Measurements from ENCODE around the gene HTR6.
"Not testable (repeated sequence)": the region's sequence is repeated elsewhere in the genome, so short reads cannot be mapped to it uniquely, and the experiment has no call there.

Gene HTR6

DNA sequence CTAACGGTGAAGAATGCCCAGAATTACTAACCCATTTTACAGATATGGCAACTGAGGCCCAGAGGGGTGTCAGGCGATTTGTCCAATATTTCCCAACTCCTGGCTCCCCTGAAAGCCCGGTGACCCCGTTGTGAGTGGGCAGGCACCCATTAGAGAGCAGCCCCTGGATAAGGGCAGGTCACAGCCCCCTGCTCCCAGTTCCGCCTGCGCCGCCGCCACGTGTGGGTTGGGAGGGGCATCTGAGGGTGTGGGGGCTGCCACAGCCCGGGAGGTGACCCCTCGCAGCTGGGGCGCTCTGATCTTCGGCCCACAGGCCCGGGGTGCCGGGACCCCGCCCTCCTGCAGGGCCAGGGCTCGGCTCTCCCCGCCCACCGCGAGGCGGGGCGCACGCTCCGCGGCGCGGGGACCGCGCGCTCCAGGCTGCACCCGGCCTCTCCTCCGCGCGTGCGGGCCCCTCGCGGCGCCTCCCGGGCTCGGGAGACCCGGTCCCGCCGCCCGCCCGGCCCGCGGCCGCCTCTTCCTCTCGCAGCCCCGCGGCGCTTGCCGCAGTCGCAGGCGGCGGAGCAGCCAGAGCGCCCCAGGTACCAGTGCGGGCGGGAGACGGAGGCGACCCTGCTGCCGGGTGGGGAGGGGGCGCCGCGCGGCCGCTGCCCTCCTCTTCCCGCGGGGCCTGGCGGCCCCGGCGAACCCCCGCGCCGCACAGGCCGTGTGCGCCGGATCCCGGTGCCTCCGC lies at the start of gene HTR6:
Gene HTR6, plus strand, starts transcription at position 423 of the 733 bp plus-strand sequence. CDS start 879 bp downstream, outside the sequence.
- no peak for DNase-seq (ENCODE audit: low read depth)

DNA sequence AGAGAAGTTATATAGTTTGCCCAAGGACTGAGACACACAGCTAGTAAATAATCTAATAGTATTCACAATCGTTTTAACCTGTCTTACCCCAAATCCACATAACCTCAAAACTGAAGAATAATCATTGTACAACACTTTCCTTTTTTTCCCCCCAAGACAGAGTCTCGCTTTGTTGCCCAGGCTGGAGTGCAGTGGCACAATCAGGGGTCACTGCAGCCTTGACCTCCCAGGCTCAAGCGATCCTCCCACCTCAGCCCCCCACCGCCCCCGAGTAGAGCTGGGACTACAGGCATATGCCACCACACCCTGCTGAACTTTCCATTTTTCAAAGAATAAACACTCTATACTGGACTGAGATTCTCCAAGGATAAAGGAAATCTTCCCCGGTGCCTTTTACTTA lies 49.2 kb upstream of the HTR6 start:
- no peak for DNase-seq (ENCODE audit: low read depth)

DNA sequence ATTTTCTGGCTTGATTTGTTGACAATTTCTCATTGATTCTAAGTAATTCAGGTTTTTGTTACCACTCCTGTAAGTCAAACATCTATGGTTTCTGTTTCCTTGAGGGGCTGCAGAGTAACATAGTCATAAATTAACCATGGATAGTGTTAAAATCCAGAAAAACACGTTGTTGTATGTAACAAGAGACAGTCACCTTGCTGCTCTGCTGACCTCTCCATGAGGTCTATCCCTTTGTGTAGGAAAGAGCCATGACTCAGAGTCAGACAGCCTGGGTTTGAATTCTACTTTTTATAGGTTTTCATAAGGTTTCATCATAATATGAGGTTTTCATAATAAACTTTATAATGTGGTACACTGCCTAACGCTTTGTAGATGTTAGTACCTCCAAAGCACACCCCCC lies 48.2 kb upstream of the HTR6 start:
- DNase-seq (ENCODE audit: low read depth) = no peak

DNA sequence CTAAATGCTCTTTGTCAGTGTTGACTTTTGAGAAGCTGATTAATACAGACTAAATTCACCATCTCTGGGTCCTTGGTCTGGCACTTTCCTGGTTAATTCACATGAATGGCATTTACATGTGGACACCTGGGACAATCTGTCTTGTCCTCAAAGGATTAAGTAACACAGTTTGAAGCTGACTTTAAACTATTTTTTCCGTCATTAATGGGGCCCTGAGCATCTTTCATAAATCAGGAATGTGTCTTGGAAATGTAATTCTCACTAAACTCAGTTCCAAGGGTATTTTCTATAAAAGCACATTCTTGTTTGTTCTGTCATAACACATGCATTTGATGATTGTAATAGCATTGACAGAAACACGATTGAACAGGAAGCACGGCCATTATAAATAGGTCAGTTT lies 47.3 kb upstream of the HTR6 start:
- DNase-seq (ENCODE audit: low read depth) = no peak

DNA sequence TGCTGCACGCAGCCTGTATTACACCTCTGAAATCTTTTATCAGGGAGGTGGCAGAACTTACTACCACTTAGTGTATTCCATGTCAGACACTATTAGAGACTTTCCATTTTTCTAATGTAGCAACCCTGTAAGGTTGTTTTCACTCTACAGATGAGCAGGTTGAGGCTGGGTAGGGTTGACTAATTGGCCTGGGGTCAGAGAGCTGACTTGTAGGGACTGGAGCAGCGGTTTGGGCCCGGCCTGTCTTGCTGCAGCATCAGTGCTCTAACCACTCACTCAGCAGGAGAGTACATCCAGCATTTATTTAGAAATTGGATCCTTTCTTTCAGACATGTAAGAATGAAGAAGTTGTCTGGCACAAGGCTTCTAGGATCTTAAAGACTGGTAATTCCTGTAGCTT lies 46.2 kb upstream of the HTR6 start:
- DNase-seq (ENCODE audit: low read depth) = no peak

DNA sequence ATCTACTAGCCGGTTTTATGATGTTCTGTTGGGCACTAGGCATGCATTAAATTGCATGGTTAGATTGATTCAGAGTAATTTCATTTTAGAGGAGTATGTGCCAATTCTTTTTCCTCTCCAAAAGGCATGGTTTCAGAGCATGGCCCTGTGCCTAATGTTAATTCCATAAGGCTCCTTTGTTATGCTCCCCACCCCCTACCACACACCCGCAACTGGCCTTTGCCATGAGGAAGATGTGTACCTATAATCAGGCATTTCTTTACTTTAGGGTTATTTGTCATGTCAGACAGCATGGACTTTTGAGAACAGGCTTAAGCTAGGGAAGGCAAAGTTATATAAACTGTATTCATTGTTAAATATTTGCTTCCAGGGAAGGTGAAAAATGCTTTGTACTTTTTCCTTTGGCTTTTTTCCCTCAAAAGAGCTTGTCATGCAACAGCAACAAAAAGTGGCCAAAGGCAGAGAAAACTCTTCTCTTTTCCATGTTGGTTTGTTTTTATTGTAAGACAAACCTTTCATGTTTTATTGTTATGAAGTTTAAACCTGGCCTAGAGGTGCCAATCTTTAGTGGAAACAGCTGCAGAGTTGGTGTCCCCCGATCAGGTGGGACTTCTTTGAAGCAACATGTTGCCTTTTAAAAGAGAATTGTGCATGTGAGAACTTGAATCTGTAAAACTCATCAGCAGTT lies 44.8 kb upstream of the HTR6 start:
- no peak for DNase-seq (ENCODE audit: low read depth)

DNA sequence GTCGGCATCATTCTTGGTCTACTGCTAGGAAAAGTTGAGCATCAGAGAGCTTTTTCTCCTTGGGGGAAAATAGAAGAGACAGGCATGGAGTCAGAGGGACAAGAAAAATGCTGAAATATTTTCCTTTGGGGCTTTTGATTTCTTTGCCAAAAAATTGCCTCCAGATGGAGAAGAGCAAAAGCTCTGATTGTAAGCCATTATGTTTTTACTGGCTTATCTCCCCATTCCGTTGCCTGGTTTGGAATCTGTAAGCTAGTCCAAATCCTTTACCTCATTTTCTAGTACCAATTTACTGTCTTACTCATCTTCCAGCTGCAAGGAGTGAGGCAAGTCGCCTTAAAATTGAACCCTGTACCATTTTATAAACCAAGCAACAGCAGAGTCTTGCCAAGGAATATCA lies 43.9 kb upstream of the HTR6 start:
- no peak for DNase-seq (ENCODE audit: low read depth)

DNA sequence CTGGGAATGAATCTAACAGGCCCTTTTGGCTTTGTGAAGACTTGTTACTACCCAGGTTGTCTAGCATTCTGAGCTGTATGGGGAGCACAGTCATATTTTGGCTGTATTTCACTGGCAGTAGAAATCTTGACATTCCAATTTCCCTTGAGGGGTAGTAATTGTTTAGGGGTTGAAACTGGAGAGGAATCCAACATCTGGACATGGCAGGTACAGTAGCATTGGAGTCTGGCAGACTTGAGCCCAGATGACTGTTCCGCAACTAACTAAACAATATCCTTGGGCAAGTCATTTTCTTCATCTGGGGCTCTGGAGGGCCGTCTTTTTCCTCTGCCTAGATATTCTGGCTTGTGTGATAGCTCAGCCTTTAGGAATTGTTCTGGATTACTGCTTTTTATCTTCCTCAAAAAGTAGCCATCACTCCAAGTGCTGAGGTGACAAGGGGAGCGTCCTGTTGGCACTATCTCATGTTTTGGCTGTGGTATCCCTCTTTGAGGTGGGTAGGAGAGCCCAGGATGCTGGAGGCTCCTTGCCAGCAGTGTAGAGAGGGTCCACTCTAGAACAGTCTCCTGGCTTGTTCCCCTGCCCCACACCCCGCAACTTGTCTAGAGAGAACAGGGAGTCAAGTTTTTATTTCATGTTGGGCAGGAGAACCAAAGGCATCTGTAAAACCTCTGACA lies 43.3 kb upstream of the HTR6 start:
- no peak for DNase-seq (ENCODE audit: low read depth)

DNA sequence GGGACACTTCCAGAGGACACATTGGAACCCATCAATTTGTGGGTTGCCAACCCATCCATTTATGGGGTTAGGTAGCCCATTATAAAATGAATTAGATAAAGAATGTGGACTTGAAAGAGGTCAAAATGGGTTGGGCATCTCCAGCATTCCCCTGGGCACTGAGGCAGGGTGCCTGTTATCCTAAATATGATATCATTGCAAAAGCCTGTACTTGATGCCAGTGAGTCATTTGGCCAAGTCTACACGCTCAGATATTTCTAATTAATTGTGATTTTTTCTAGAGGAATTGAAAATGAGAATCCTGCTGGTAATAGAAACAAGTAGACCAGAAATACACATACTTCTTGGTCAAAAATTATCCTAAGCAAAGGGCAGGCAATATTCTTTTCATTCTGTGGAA lies 42.5 kb upstream of the HTR6 start:
- DNase-seq (ENCODE audit: low read depth) = no peak

DNA sequence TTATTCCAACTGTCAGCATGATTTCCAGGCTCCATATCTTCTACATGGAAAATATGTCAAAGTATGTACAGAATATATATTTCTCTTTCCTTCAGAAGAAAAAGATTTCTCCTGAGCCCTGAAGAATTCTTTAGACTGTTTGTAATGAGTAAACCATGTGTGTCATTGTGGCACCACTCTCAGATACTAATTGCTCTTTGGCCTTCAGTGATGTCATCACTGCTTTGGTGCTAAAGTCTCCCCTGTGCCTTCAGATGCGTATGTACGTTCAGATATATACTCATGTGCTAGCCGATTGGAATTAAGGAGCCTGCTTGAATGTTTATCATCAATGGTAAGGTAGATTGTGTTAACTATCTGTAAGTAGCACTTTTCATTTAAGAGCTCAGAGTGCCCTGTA lies 41.2 kb upstream of the HTR6 start:
- DNase-seq (ENCODE audit: low read depth) = no peak

DNA sequence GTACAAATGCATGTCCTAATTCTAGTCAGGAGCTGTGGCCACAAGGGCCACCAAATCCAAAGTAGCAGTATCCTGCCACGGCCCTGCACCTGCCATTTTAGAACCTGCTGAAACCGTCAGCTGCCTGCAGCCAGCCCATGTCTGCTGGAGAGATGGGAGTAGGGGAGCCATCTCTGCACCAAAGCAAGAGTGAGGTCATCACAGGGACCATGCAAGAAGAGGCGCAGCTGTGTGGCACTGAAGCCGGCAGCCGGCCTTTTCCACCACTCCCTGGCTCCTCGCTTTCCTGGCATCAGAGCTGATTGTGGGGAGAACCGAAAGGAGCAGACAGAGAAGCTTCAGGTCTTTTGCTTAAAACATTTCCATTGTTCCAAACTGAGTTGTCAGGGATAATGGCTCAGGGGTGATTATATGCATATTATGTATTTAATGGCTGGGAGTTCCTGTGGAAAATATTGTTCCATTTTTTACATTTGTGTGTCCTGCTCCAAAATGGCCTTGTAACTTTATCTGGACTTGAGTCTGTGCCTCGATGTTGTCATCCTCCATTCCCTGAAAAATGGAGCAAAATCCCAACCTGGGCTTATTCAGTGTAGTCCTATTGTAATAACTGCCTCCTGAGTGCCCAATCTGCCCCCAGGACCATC lies 39.3 kb upstream of the HTR6 start:
- no peak for DNase-seq (ENCODE audit: low read depth)

DNA sequence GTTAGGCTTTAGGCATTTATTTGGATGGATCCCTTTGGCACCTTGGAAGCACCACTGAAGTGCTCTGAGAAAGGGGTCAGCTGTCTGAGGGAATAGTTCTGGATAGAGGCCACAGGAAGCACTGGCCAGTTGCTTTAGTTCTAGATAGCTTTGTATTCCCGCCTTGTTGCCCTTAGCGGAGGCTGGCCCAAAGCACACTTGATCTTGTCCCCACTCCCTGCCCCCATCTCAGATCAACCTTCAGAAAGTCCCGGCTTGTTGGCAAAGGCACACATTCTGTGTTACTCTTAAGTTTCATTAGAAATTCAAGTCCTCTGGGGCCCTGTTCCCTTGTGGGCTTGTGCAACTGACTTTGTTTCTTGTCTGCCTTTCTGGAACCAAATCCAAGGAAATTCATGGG lies 35.8 kb upstream of the HTR6 start:
- no peak for DNase-seq (ENCODE audit: low read depth)

DNA sequence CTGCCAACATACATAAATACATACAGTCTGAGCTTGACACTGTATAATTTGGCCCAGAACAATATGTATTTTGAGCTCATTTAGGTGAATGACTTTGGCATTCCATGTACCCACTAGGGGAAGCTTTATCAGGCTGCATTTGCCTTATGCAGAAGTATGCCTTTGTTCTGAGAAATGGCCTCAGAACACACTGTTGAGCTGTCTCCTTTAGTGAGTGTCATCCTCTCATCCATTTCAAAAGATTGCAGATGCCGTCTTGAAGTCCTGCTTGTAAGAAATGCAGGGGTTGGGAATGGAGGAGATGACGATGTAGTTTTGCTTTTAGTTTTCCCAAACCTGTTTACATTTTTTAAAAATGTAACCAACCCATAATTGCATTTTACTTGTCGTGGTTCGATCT lies 35.3 kb upstream of the HTR6 start:
- DNase-seq (ENCODE audit: low read depth) = no peak

DNA sequence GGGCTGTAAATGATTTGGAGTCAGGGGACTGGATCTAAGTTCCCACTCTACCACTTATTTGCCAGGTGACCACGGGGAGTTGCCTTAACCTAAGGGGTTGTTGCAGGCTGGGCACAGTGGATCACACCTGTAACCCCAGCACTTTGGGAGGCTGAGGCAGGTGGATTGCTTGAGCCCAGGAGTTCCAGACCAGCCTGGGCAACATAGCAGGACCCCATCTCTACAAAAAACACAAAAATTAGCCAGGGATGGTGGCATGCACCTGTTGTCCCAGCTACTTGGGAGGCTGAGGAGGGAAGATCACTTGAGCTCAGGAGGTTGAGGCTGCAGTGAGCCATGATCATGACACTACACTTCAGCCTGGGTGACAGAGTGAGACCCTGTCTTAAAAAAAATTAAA lies 34.5 kb upstream of the HTR6 start:
- not testable (repeated sequence) for DNase-seq (ENCODE audit: low read depth)

DNA sequence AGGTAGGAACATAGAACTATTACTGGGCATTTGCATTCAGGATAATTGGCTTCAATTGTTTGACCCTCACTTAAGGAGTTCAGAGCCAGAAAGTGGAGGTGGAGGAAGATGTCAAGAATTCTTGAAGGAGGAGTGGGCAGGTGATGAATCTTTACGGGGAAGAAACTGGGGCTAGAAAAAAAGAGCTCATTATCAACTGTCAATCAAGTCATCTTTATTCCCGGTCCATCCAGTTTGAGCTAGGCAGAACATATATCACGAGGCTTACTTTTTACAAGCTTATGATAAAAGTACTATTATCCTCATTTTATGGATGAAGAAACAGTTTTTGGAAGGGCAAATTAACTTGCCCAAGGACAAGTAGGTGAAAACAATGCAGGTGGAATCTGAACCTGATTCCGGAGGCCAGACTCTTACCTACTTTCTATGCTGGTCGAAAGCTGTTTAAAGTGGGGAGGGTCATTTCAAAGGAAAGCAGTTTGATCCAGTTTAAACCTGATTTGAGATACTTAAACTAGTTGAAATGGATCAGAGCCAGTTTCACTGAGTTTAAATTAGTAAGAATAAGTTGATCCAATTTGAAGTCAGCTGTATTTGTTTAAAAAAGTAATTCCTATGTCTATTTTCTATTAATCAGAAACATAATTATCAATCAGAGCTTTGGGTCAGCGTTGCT lies 33.8 kb upstream of the HTR6 start:
- no peak for DNase-seq (ENCODE audit: low read depth)

DNA sequence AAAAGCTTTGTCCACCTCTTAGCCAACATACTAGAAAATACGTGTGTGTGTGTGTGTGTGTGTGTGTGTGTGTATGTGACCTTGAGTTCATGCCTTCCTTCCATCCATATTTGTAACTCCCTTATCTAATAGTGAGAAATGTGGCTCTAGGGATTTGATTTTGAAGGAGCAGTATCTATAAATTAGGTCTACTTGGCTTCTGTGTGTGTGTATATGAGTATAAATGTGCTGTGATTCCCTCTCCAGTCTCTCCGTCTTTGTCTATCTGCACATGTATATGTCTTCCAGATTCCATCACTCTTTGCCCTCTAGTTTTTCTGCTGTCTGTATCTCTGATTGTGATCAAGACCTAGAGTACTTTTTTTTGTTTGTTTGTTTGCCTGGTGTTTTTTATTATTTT lies 32.5 kb upstream of the HTR6 start:
- DNase-seq (ENCODE audit: low read depth) = no peak

DNA sequence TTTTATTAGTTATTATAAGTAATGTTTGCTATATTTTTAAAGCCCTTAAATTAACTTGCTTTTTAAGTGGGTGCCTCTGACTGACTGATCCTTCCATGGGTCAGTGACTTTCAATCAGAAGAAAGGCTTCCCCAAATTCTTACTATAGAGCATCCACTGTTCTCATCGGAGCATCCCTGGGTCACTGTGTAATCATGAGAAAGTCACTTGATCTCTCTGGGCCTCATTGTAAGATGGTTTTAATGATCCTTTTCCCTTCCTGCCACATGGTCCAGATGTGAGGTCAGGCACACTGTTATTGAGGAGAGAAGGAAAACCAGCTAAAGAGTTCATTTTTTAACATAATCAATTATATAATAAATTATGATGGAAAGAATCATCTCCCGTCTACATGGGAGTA lies 31.6 kb upstream of the HTR6 start:
- no peak for DNase-seq (ENCODE audit: low read depth)

DNA sequence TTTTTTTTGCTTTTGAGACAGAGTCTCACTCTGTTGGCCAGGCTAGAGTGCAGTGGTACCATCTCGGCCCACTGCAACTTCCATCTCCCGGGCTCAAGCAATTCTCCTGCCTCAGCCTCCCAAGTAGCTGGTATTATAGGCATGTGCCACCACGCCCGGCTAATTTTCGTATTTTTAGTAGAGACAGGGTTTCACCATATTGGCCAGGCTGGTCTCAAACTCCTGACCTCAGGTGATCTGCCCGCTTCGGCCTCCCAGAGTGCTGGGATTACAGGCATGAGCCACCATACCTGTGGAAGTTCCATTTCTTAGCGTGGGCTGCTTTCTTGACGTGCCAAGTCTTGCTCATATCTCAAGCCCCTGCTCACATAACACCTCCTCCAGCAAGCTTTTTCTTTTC lies 29.6 kb upstream of the HTR6 start:
- DNase-seq (ENCODE audit: low read depth) = not testable (repeated sequence)

DNA sequence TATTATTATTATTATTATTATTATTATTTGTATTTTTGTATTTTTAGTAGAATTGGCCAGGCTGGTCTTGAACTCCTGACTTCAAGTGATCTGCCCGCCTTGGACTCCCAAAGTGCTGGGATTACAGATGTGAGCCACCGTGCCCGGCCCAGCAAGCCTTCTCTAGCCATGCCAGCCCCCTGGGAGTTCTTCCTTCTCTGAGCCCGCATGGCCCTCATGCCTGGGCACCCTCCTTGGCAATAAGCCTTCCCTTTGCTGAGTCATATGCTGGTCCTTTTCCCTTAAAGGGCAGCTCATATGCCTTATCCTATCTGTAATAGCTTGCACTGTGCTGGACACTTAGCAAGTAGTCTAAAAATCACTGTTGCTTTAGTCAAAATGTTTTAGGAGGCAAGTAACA lies 29.0 kb upstream of the HTR6 start:
- no peak for DNase-seq (ENCODE audit: low read depth)

DNA sequence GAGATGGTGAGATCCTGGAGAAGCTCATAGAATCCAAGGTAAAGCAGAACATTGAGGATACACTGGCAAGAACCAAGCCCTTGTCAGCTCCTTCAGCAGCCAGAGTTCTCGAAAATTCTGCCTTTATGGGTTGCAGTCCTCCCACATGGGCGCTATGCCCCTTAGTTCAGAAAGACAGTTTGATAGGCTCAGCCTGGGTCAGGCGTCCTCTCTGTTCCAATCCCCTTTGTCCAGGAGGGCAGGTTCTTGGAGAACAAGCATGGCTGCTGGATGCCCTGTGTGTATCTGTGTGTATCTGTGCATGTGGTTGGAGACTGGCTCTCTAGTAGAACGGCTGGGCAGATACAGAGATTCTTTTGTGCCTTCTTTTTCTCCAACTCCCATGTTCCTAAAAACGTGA lies 28.6 kb upstream of the HTR6 start:
- DNase-seq (ENCODE audit: low read depth) = no peak

DNA sequence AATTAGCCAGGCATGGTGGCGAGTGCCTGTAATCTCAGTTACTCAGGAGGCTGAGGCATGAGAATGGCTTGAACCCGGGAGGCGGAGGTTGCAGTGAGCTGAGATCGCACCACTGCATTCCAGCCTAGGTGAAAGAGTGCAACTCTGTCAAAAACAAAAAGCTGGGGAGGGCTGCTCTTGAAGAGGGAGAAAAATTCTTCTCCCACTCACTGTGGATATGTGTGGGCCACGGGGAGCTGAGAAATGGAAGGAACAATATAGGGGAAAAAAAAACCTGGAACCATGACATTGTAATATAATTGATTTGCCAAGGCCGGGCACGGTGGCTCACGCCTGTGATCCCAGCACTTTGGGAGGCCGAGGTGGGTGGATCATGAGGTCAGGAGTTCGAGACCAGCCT lies 27.9 kb upstream of the HTR6 start:
- DNase-seq (ENCODE audit: low read depth) = not testable (repeated sequence)

DNA sequence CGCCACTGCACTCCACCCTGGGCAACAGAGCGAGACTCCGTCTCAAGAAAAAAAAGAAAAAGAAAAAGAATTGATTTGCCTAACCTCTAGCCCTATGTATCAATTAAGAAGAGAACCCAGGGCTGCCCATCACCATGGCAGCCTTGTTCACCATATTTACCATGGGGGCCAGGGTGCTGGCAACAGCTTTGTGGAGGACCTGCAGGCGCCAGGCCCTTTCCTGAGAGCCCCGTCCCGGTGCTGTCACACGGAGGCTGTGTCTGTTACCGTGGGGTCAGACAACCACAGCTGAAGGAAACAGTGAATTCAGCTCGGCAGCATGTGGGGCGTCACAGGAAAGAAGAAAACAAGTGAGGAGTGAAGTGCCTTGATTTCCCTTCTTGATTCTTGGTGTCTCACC lies 27.1 kb upstream of the HTR6 start:
- DNase-seq (ENCODE audit: low read depth) = no peak

All from stimulated activated CD8-positive, alpha-beta memory T cell treated with anti-CD3 and anti-CD28 coated beads, Interleukin-12 subunit alpha, Interleukin-12 subunit beta, amount 100 ng/mL, for 1 hour (primary cell).